Measurements from ENCODE around the gene TMEM169. TPM values are rescaled to one million over a fixed set of nuclear protein-coding genes. Genes with fewer than 3 reads are reported as not detected.

The TMEM169 gene
- total and polyA plus RNA-seq, 4 donors = 0.42 to 1.9 (median 0.80) TPM

DNA sequence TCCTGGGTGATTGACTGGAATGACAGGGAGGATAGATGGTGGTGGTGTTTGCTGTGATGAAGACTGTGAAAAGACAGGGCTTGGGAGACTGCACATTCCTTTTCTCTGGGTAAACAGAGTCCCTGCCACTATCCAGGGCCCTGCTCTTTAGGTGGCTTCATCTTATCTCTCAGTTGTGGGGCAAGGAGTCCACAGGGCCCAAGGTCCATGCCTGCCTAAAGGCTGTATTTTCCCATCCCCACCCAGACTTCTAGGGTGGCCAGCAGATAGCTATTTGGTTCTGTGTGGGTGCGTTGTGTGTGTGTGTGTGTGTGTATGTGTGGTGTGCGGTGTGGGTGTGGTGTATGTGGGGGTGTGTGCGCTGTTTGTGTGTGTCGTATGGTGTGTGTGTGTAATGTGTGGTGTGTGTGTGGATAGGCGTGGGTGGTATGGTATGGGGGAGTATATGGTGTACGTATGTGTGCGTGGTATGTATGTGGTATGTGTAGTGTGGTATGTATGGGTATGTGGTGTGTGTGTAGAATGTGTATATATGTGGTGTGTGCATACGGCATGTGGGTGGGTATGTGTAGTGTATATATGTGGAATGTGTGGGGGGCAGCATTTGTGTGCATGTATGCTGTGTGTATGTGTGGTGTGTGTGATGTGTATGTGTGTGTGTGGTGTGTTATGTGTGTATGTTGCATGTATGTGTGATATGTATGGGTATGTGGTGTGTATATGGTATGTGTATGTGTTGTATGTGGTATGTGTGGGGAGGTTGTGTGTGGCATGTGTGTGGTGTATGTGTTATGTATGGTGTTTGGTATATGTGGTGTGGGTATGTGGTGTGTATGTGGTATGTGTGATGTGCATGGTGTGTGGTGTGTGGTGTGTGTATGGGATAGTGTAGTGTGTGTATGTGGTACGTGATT is 17.0 kb downstream of the TMEM169 start:
- no peak for TF ChIP-seq REST (IDR thresholded peaks at IDR 0.05)
- TF ChIP-seq EGR1 (IDR thresholded peaks at IDR 0.05; ENCODE audit: low read depth in 2 of 2) = no peak
- TF ChIP-seq TAF1 (conservative IDR thresholded peaks at IDR 0.05) = no peak
- no peak for TF ChIP-seq MAX (IDR thresholded peaks at IDR 0.05)
- no peak for TF ChIP-seq HNF4G (IDR thresholded peaks at IDR 0.05)
- TF ChIP-seq YY1 (IDR thresholded peaks at IDR 0.05) = no peak
- TF ChIP-seq NR2F2 (IDR thresholded peaks at IDR 0.05) = no peak
- TF ChIP-seq RAD21 (IDR thresholded peaks at IDR 0.05) = no peak
- no peak for TF ChIP-seq GABPA (IDR thresholded peaks at IDR 0.05 in 1 of 2, conservative IDR thresholded peaks at IDR 0.05 in 1 of 2)
- TF ChIP-seq HNF4A (conservative IDR thresholded peaks at IDR 0.05) = no peak
- no peak for TF ChIP-seq ZBTB33 (IDR thresholded peaks at IDR 0.05)
- TF ChIP-seq, protein P1, sequence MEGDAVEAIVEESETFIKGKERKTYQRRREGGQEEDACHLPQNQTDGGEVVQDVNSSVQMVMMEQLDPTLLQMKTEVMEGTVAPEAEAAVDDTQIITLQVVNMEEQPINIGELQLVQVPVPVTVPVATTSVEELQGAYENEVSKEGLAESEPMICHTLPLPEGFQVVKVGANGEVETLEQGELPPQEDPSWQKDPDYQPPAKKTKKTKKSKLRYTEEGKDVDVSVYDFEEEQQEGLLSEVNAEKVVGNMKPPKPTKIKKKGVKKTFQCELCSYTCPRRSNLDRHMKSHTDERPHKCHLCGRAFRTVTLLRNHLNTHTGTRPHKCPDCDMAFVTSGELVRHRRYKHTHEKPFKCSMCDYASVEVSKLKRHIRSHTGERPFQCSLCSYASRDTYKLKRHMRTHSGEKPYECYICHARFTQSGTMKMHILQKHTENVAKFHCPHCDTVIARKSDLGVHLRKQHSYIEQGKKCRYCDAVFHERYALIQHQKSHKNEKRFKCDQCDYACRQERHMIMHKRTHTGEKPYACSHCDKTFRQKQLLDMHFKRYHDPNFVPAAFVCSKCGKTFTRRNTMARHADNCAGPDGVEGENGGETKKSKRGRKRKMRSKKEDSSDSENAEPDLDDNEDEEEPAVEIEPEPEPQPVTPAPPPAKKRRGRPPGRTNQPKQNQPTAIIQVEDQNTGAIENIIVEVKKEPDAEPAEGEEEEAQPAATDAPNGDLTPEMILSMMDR (IDR thresholded peaks at IDR 0.05; ENCODE audit: low read depth, low read length, missing input control) = no peak
- TF ChIP-seq ATF3 (IDR thresholded peaks at IDR 0.05) = no peak
- no peak for TF ChIP-seq FOXA1 (IDR thresholded peaks at IDR 0.05)
- TF ChIP-seq FOXA2 (IDR thresholded peaks at IDR 0.05) = no peak
- Histone ChIP-seq H3K36me3 (ENCODE audit: control insufficient read depth in 4 of 4, insufficient read depth in 3 of 4, low read depth in 1 of 4, low read length in 3 of 4) (peaks cover 0 to 6% (median 4%) of the 10 kb centered on the region in 4 donors), H3K4me3 (ENCODE audit: low read depth in 1 of 3, low read length in 3 of 3) (no peak overlapping the region), H3K9ac (ENCODE audit: low read depth in 1 of 2, low read length in 2 of 2) (no peak overlapping the region), H3K27ac (ENCODE audit: low read depth in 1 of 2, low read length in 2 of 2) (no peak overlapping the region), H3K27me3 (ENCODE audit: control insufficient read depth in 4 of 4, insufficient read depth in 4 of 4, low read length in 3 of 4) (no peaks in the 10 kb centered on the region), H3K4me1 (ENCODE audit: control insufficient read depth in 4 of 4, insufficient read depth in 4 of 4, low read length in 3 of 4) (no peaks in the 10 kb centered on the region), H3K9me3 (ENCODE audit: control insufficient read depth in 4 of 4, low read length in 3 of 4) (no peaks in the 10 kb centered on the region)
- no peak for DNase-seq (ENCODE audit: low spot score)
- WGBS = 98% methylated on average over 9 of the region's 9 CpGs
